CD14-positive monocyte (primary cell): ENCODE results near the gene PARP9. TPM values are rescaled to one million over a fixed set of nuclear protein-coding genes. Genes with fewer than 3 reads are reported as not detected.

ENCODE experiments used
- DNase-seq, 3 donors: peaks; one replicate each; pipeline ENCODE4 v3.0.0-alpha.2; 2011 to 2022
- H2AFZ ChIP-seq: 2 replicates; pipeline ENCODE4 v1.6.0; 2012; ENCODE audit warnings: mild to moderate bottlenecking, low read depth, low read length, inconsistent platforms; ENCODE audit not compliant: insufficient read depth, poor library complexity, severe bottlenecking
- H3K27ac ChIP-seq, 2 donors: 1 replicate in 1 of 2; 2 replicates in 1 of 2; pipeline ENCODE4 v1.5.1; 2012 to 2013; ENCODE audit warnings: low read length in 2 of 2, control low read depth in 1 of 2, inconsistent platforms in 1 of 2, low read depth in 1 of 2, mild to moderate bottlenecking in 1 of 2
- H3K27me3 ChIP-seq, 2 donors: one replicate each; pipeline versions ENCODE4 v1.6.0 to v1.6.1; 2011 to 2013; ENCODE audit warnings: low read length in 2 of 2; ENCODE audit not compliant: control insufficient read depth in 2 of 2, insufficient read depth in 2 of 2
- H3K36me3 ChIP-seq, 2 donors: replicated peaks in 1 of 2; 1 replicate in 1 of 2; 2 replicates in 1 of 2; pipeline versions ENCODE4 v1.5.1 to v1.6.1; 2012 to 2013; ENCODE audit warnings: low read length in 2 of 2, control low read depth in 1 of 2, inconsistent platforms in 1 of 2, mild to moderate bottlenecking in 1 of 2; ENCODE audit not compliant: insufficient read depth in 2 of 2, control insufficient read depth in 1 of 2
- H3K4me1 ChIP-seq, 2 donors: 1 replicate in 1 of 2; 2 replicates in 1 of 2; pipeline versions ENCODE4 v1.5.1 to v1.6.1; 2012 to 2013; ENCODE audit warnings: low read length in 2 of 2, control low read depth in 1 of 2, inconsistent platforms in 1 of 2, mild to moderate bottlenecking in 1 of 2, moderate library complexity in 1 of 2; ENCODE audit not compliant: insufficient read depth in 2 of 2, control insufficient read depth in 1 of 2
- H3K4me2 ChIP-seq: replicated peaks from 2 replicates; pipeline ENCODE3; 2012; ENCODE audit warnings: low read length, moderate library complexity, mild to moderate bottlenecking; ENCODE audit not compliant: poor library complexity, severe bottlenecking; ENCODE audit errors: extremely low read depth
- H3K4me3 ChIP-seq, 3 experiments: fragments of 200-600 bp in 1 of 3; sonication (generic) in 1 of 3; replicated peaks in 1 of 3; 1 replicate in 2 of 3; 2 replicates in 1 of 3; pipeline ENCODE4 v1.5.1; 2011 to 2013; ENCODE audit warnings: low read length in 3 of 3, mild to moderate bottlenecking in 3 of 3, control low read depth in 2 of 3, low read depth in 2 of 3, inconsistent platforms in 1 of 3, moderate library complexity in 1 of 3
- H3K79me2 ChIP-seq: 2 replicates; pipeline ENCODE4 v1.6.0; 2012; ENCODE audit warnings: mild to moderate bottlenecking, control low read depth, inconsistent platforms, low read length, moderate library complexity; ENCODE audit not compliant: insufficient read depth
- H3K9ac ChIP-seq: 2 replicates; pipeline ENCODE4 v1.6.0; 2017; ENCODE audit warnings: low read length, mild to moderate bottlenecking; ENCODE audit not compliant: insufficient read depth, poor library complexity, severe bottlenecking
- H3K9me3 ChIP-seq, 2 donors: replicated peaks in 1 of 2; 1 replicate in 1 of 2; 2 replicates in 1 of 2; pipeline versions ENCODE4 v1.5.1 to v1.6.1; 2012 to 2013; ENCODE audit warnings: low read length in 2 of 2, control low read depth in 1 of 2; ENCODE audit not compliant: control insufficient read depth in 1 of 2, insufficient read depth in 1 of 2
- H4K20me1 ChIP-seq: 2 replicates; pipeline ENCODE4 v1.6.0; 2012; ENCODE audit warnings: mild to moderate bottlenecking, low read length, control low read depth, moderate library complexity; ENCODE audit not compliant: insufficient read depth
- H3K27ac Mint-ChIP-seq, 7 donors: one replicate each; pipeline ENCODE4 v1.8.0; 2020; ENCODE audit warnings: mild to moderate bottlenecking in 7 of 7, mixed read lengths in 7 of 7, moderate library complexity in 6 of 7, inconsistent platforms in 2 of 7
- H3K27me3 Mint-ChIP-seq, 3 donors: one replicate each; pipeline ENCODE4 v1.8.0; 2021 to 2022; ENCODE audit warnings: low read depth in 3 of 3, mild to moderate bottlenecking in 3 of 3, mixed read lengths in 3 of 3, moderate library complexity in 3 of 3, inconsistent platforms in 1 of 3
- H3K36me3 Mint-ChIP-seq, 2 donors: one replicate each; pipeline ENCODE4 v1.8.0; 2020; ENCODE audit warnings: mixed read lengths in 2 of 2, inconsistent platforms in 1 of 2, mild to moderate bottlenecking in 1 of 2
- H3K4me1 Mint-ChIP-seq: one replicate; pipeline ENCODE4 v1.8.0; 2020; ENCODE audit warnings: mild to moderate bottlenecking, mixed read lengths
- H3K4me3 Mint-ChIP-seq, 2 donors: one replicate each; pipeline ENCODE4 v1.8.0; 2020; ENCODE audit warnings: mild to moderate bottlenecking in 2 of 2, mixed read lengths in 2 of 2, moderate library complexity in 1 of 2
- H3K9me3 Mint-ChIP-seq, 7 donors: one replicate each; pipeline ENCODE4 v1.8.0; 2020 to 2022; ENCODE audit warnings: mixed read lengths in 7 of 7, mild to moderate bottlenecking in 6 of 7, moderate library complexity in 6 of 7, inconsistent platforms in 2 of 7
- WGBS: methylation state at CpG from one replicate; pipeline ENCODE4 v1.1.5; 2013; ENCODE audit warnings: missing lambda C conversion rate; ENCODE audit not compliant: insufficient coverage; 5-methylcytosine and 5-hydroxymethylcytosine counted together
- intact Hi-C, 2 donors: fragments of 100-400 bp; cut with micrococcal nuclease; formaldehyde crosslinking; loops; one replicate each; pipeline versions ENCODE4 v1.15.0 to v1.15.1; 2023
- polyA plus RNA-seq, 3 donors: library from polyadenylated mRNA; depleted of rRNA in 1 of 3; unstranded in 2 of 3; stranded (reverse) in 1 of 3; fragments of 300-500 nt in 2 of 3; fragments of >200 nt in 1 of 3; fragmentation: Illumina TruSeq in 2 of 3; gene quantifications; 1 replicate in 2 of 3; 2 replicates in 1 of 3; pipeline ENCODE4 v1.2.3, GENCODE V29; 2012 to 2021
- TF ChIP-seq, protein P1 (sequence below): fragments of 200-600 bp; IDR thresholded peaks from one replicate; pipeline ENCODE4 v1.8.0; 2022; ENCODE audit warnings: antibody characterized with exemption, mild to moderate bottlenecking

PARP9 gene
- polyA plus RNA-seq, 3 donors: 31.4 to 43.3 (median 34.4) TPM

- 0% methylated on average over 1 of the region's 2 CpGs for WGBS
- no peak overlapping the region for H3K9ac ChIP-seq
- H4K20me1 ChIP-seq: peaks cover 23% of the 10 kb centered on the region
- H3K4me2 ChIP-seq: no peak overlapping the region
- peaks cover 82% of the 10 kb centered on the region for H3K79me2 ChIP-seq
- Mint-ChIP-seq H3K27ac (peak overlapping the region; percentile 11 to 88 (median 73)), H3K4me1 (peaks cover 51% of the 10 kb centered on the region), H3K9me3 (no peaks in the 10 kb centered on the region), H3K4me3 (no peak overlapping the region), H3K27me3 (no peaks in the 10 kb centered on the region), H3K36me3 (peaks cover 33 to 35% of the 10 kb centered on the region in 2 donors)
- H3K4me1 ChIP-seq: peaks cover 21 to 54% of the 10 kb centered on the region in 2 donors
- peak overlapping the region in 1 of 2 donors; percentile 83 for H3K27ac ChIP-seq
- H3K9me3 ChIP-seq: no peaks in the 10 kb centered on the region
- TF ChIP-seq, protein P1, sequence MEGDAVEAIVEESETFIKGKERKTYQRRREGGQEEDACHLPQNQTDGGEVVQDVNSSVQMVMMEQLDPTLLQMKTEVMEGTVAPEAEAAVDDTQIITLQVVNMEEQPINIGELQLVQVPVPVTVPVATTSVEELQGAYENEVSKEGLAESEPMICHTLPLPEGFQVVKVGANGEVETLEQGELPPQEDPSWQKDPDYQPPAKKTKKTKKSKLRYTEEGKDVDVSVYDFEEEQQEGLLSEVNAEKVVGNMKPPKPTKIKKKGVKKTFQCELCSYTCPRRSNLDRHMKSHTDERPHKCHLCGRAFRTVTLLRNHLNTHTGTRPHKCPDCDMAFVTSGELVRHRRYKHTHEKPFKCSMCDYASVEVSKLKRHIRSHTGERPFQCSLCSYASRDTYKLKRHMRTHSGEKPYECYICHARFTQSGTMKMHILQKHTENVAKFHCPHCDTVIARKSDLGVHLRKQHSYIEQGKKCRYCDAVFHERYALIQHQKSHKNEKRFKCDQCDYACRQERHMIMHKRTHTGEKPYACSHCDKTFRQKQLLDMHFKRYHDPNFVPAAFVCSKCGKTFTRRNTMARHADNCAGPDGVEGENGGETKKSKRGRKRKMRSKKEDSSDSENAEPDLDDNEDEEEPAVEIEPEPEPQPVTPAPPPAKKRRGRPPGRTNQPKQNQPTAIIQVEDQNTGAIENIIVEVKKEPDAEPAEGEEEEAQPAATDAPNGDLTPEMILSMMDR: no peak
- intact Hi-C loops: no loop called here
- peaks cover 22 to 46% of the 10 kb centered on the region in 2 donors for H3K36me3 ChIP-seq
- H3K4me3 ChIP-seq: no peak overlapping the region
- H2AFZ ChIP-seq: no peak overlapping the region
- DNase-seq: no peak
- H3K27me3 ChIP-seq: no peaks in the 10 kb centered on the region
Observed at GRCh38 chr3:122496508-122496907, 67.6 kb downstream of the PARP9 start.

GRCh38 chr3:122493296-122493695 is 70.8 kb downstream of the PARP9 start:
- Histone ChIP-seq H3K79me2 (peaks cover 57% of the 10 kb centered on the region), H3K36me3 (peaks cover 28 to 77% of the 10 kb centered on the region in 2 donors), H4K20me1 (peaks cover 25% of the 10 kb centered on the region), H2AFZ (no peak overlapping the region), H3K27me3 (no peaks in the 10 kb centered on the region), H3K27ac (no peak overlapping the region), H3K9me3 (no peaks in the 10 kb centered on the region), H3K4me3 (no peak overlapping the region), H3K4me2 (no peak overlapping the region), H3K4me1 (peaks cover 19 to 25% of the 10 kb centered on the region in 2 donors), H3K9ac (no peak overlapping the region)
- no peak for DNase-seq
- WGBS: no CpG with 5 or more reads among the region's 3 CpGs
- intact Hi-C loops: no loop called here
- Mint-ChIP-seq H3K4me1 (peaks cover 24% of the 10 kb centered on the region), H3K27me3 (no peaks in the 10 kb centered on the region), H3K9me3 (no peaks in the 10 kb centered on the region), H3K27ac (peak overlapping the region in 1 of 7 donors; percentile 1), H3K4me3 (no peak overlapping the region), H3K36me3 (peaks cover 40 to 56% of the 10 kb centered on the region in 2 donors)
- TF ChIP-seq, protein P1: no peak
